GM21423 (cell line): Measurements from ENCODE around the gene PCDHGB7.
"Not testable (repeated sequence)": the region's sequence is repeated elsewhere in the genome, so short reads cannot be mapped to it uniquely, and the experiment has no call there.

ENCODE experiments used
- ATAC-seq: cut with Tn5 transposase; IDR thresholded peaks from one replicate; pipeline ENCODE4 v1.9.1; 2021; ENCODE audit warnings: mild to moderate bottlenecking, moderate library complexity; ENCODE audit not compliant: unreplicated experiment

PCDHGB7 gene

GRCh38 chr5:141422742-141423291 lies 5.3 kb downstream of the PCDHGB7 start:
- ATAC-seq, result no peak

DNA sequence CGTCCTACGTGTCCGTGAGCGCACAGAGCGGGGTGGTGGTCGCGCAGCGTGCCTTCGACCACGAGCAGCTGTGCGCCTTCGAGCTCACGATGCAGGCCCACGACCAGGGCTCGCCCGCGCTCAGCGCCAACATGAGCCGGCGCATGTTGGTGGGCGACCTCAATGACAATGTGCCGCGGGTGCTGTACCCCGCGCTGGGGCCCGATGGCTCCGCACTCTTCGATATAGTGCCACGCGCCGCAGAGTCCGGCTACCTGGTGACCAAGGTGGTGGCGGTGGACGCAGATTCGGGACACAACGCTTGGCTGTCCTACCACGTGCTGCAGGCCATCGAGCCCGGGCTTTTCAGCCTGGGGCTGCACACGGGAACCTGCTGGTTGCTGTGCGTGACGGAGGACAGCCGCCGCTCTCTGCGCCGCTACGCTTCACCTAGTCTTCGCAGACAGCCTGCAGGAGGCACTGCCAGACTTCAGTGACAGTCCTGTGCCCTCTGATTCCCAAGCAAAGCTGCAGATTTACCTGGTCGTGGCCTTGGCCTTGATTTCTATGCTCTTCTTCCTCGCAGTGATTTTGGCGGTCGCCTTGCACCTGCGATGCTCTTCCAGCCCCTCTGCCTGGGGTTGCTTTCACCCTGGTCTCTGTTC lies 10.4 kb downstream of the PCDHGB7 start:
- ATAC-seq, result no peak

DNA sequence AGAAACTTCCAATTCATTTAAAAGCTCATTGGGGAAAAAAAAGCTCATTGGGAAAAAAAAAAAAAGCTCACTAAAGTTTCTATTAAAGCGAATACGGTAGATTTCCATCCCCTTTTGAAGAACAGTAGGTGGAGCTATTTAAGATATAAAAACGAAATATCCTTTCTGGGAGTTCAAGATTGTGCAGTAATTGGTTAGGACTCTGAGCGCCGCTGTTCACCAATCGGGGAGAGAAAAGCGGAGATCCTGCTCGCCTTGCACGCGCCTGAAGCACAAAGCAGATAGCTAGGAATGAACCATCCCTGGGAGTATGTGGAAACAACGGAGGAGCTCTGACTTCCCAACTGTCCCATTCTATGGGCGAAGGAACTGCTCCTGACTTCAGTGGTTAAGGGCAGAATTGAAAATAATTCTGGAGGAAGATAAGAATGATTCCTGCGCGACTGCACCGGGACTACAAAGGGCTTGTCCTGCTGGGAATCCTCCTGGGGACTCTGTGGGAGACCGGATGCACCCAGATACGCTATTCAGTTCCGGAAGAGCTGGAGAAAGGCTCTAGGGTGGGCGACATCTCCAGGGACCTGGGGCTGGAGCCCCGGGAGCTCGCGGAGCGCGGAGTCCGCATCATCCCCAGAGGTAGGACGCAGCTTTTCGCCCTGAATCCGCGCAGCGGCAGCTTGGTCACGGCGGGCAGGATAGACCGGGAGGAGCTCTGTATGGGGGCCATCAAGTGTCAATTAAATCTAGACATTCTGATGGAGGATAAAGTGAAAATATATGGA lies 13.0 kb downstream of the PCDHGB7 start, which contains the start of gene PCDHGA12:
Gene PCDHGA12 (plus strand): TSS at position 176 of the 782 bp plus-strand sequence. CDS start 253 bp downstream, at position 429.
- peak; percentile 86 for ATAC-seq

DNA sequence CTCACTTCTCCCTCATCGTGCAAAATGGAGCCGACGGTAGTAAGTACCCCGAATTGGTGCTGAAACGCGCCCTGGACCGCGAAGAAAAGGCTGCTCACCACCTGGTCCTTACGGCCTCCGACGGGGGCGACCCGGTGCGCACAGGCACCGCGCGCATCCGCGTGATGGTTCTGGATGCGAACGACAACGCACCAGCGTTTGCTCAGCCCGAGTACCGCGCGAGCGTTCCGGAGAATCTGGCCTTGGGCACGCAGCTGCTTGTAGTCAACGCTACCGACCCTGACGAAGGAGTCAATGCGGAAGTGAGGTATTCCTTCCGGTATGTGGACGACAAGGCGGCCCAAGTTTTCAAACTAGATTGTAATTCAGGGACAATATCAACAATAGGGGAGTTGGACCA lies 13.8 kb downstream of the PCDHGB7 start:
- no peak for ATAC-seq

DNA sequence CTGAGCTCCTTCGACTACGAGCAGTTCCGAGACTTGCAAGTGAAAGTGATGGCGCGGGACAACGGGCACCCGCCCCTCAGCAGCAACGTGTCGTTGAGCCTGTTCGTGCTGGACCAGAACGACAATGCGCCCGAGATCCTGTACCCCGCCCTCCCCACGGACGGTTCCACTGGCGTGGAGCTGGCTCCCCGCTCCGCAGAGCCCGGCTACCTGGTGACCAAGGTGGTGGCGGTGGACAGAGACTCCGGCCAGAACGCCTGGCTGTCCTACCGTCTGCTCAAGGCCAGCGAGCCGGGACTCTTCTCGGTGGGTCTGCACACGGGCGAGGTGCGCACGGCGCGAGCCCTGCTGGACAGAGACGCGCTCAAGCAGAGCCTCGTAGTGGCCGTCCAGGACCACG lies 14.8 kb downstream of the PCDHGB7 start:
- ATAC-seq, result not testable (repeated sequence)

GRCh38 chr5:141432726-141433125 lies 15.2 kb downstream of the PCDHGB7 start:
- not testable (repeated sequence) for ATAC-seq

- no peak for ATAC-seq
Observed at GRCh38 chr5:141434006-141434405, 16.5 kb downstream of the PCDHGB7 start.

DNA sequence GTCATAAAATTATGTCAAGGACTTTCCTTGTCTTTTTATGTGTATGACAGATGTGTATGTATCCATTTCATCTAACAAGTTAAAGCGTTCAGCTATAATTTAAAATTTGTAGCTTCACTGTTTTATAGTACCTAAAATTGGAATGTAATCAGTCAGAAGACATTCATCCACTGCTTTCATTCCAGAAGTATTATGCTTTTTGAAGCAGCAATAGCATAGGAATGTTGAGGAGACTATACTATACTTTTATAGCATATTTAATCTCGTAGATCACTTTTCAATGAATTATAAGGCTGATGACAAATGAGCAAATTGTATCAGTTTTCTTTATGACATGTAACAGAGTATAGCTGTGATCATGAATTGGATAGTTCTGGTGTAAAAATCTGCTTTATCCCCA lies 19.7 kb downstream of the PCDHGB7 start:
- ATAC-seq, result no peak

- no peak for ATAC-seq
Observed at GRCh38 chr5:141439411-141440141, 22.1 kb downstream of the PCDHGB7 start.

- no peak for ATAC-seq
Observed at GRCh38 chr5:141440341-141440740, 22.9 kb downstream of the PCDHGB7 start.

- ATAC-seq, result no peak
Observed at GRCh38 chr5:141441571-141442170, 24.2 kb downstream of the PCDHGB7 start.

DNA sequence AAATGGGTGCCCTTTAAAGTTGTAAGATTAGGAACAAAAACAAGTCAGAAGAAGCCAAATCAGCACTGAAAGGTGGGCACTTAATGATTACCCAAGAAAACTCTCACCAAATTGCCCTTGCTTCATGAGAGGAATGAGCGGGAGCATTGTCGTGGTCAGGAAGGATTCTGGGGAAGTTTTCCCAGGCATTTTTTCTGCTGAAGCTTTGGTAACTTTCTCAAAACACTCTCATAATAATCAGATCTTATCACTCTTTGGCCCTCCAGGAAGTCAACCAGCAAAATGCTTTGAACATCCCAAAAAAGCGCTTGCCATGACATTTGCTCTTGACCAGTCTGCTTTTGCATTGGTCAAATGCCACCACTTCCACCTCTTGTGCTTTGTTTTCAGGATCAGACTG lies 47.9 kb downstream of the PCDHGB7 start:
- no peak for ATAC-seq
